Measurements from ENCODE around the gene LRRC71. TPM values are rescaled to one million over a fixed set of nuclear protein-coding genes. Genes with fewer than 3 reads are reported as not detected.

Gene LRRC71
- total and polyA plus RNA-seq, 2 of the 8 experiments (the other 6 are each of a cell fraction or from before 2014, with no cell fraction given), result 0.05 TPM; not detected in 1

DNA sequence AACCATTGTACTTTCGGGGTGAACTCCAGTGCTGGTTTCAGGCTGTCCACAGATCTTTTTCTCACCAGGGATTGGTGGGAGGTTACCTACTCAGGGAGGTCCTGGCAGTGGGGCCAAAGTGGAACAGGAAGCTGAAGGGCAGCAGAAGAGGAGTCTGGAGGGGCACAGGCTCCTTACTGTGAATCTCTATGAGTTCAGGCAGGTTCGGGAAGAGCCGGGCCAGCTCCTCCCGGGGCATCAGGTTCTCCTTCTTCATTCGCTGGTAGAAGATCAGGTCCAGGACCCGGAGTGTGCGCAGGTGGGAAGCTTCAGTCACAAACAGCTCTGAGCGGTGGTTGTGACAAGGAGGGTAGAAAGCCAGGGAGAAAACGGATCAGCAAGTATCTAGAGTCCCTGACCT, 26.7 kb downstream of the LRRC71 start:
- POLR2A ChIA-PET (ENCODE audit: partially characterized antibody), result interaction anchor here (1.2 kb wide), 1 partner anchor 14 kb away, joined by 3 read pairs; no protein-coding TSS in a partner anchor
- H3K56ac ChIP-seq (replicated peaks; ENCODE audit: insufficient read length, low read depth, low read length), result no peak overlapping the region
- no peak overlapping the region for H2BK20ac ChIP-seq (ENCODE audit: low read length)
- H3K27ac ChIP-seq (ENCODE audit: low read depth, low read length), result no peak overlapping the region
- no peaks in the 10 kb centered on the region for H3K9me3 ChIP-seq (ENCODE audit: insufficient read depth in 2 of 2, low read depth in 1 of 2, low read length in 1 of 2)
- H3K4ac ChIP-seq (replicated peaks; ENCODE audit: insufficient read length, low read depth, low read length), result no peak overlapping the region
- no peaks in the 10 kb centered on the region for H3K23me2 ChIP-seq (ENCODE audit: low read depth, low read length)
- H2AFZ ChIP-seq (ENCODE audit: low read length), result no peak overlapping the region
- WGBS, 2 experiments (ENCODE audit: extremely low coverage in 1 of 2, insufficient coverage in 1 of 2, insufficient read length in 1 of 2, insufficient replicate concordance in 2 of 2, low coverage in 1 of 2, low lambda C conversion rate in 2 of 2, missing lambda C conversion rate in 1 of 2), result 97% methylated on average over 9 of the region's 9 CpGs; no CpG with 5 or more reads in 1 of the 2 experiments
- H2AK5ac ChIP-seq (ENCODE audit: low read depth, low read length), result no peak overlapping the region
- H3K18ac ChIP-seq (ENCODE audit: extremely low read depth, low read length), result no peak overlapping the region
- H3K23ac ChIP-seq (ENCODE audit: insufficient read length), result no peak overlapping the region
- H3K4me1 ChIP-seq (replicated peaks in 1 of 4; ENCODE audit: control insufficient read depth in 3 of 4, insufficient read depth in 4 of 4, low read length in 3 of 4), result no peaks in the 10 kb centered on the region
- no peak overlapping the region for H3K9ac ChIP-seq (replicated peaks in 1 of 4; ENCODE audit: extremely low read depth in 1 of 4, low read depth in 3 of 4, low read length in 3 of 4)
- no peak overlapping the region for H3K4me2 ChIP-seq (ENCODE audit: insufficient read depth in 1 of 2, low read depth in 2 of 2, low read length in 2 of 2)
- no peaks in the 10 kb centered on the region for H3K79me2 ChIP-seq (ENCODE audit: control insufficient read depth in 1 of 2, insufficient read depth in 2 of 2, low read length in 2 of 2)
- H4K8ac ChIP-seq (ENCODE audit: extremely low read depth, insufficient read depth, low read length), result no peak overlapping the region; the same call in 1 of the 2 replicates
- H2BK5ac ChIP-seq (ENCODE audit: low read depth, low read length), result no peak overlapping the region
- no peak for DNase-seq (ENCODE audit: low read depth in 1 of 2, low spot score in 2 of 2)
- no peak overlapping the region for H2BK12ac ChIP-seq (ENCODE audit: low read depth, low read length)
- no peak overlapping the region for H4K5ac ChIP-seq (ENCODE audit: insufficient read length, low read depth, low read length)
- CTCF ChIA-PET (ENCODE audit: partially characterized antibody), result interaction anchor here (0.8 to 4.1 kb wide), 11 partner anchors 9 to 127 kb away, joined by 3 to 25 read pairs (median 4); no protein-coding TSS in a partner anchor
- H3K14ac ChIP-seq (ENCODE audit: insufficient read length), result no peak overlapping the region
- no peaks in the 10 kb centered on the region for H3K27me3 ChIP-seq (replicated peaks in 1 of 4; ENCODE audit: control insufficient read depth in 3 of 4, extremely low read depth in 1 of 4, insufficient read depth in 3 of 4, low read length in 3 of 4)
- peaks cover 28 to 80% (median 49%) of the 10 kb centered on the region in 4 experiments for H3K36me3 ChIP-seq (ENCODE audit: control insufficient read depth in 2 of 4, insufficient read depth in 4 of 4, low read length in 3 of 4)
- FAIRE-seq, result no peak
- H2BK120ac ChIP-seq (replicated peaks; ENCODE audit: low read depth, low read length), result no peak overlapping the region
- H3K4me3 ChIP-seq (ENCODE audit: extremely low read depth in 1 of 4, insufficient read depth in 2 of 4, low read depth in 3 of 4, low read length in 4 of 4), result no peak overlapping the region
- H3K79me1 ChIP-seq (ENCODE audit: low read depth, low read length), result peaks cover 2% of the 10 kb centered on the region
- no peak overlapping the region for H2BK15ac ChIP-seq (ENCODE audit: low read length)
- no peak overlapping the region for H4K91ac ChIP-seq (replicated peaks; ENCODE audit: insufficient read length, low read length)
- peaks cover 10 to 12% of the 10 kb centered on the region in 2 experiments for H4K20me1 ChIP-seq (replicated peaks in 1 of 2; ENCODE audit: control insufficient read depth in 1 of 2, insufficient read depth in 2 of 2, low read length in 2 of 2)
- no peak for TF ChIP-seq SP4 (IDR thresholded peaks at IDR 0.05; ENCODE audit: low read length)
- no peak for TF ChIP-seq CEBPB (IDR thresholded peaks at IDR 0.05; ENCODE audit: low read depth, low read length)
- TF ChIP-seq SAP30 (IDR thresholded peaks at IDR 0.05; ENCODE audit: insufficient read depth, insufficient replicate concordance, low read length), result no peak
- no peak for TF ChIP-seq BCL11A (IDR thresholded peaks at IDR 0.05; ENCODE audit: low read depth in 2 of 2, low read length in 2 of 2)
- TF ChIP-seq TCF12 (IDR thresholded peaks at IDR 0.05; ENCODE audit: low read depth, low read length), result no peak
- no peak for TF ChIP-seq SRF (IDR thresholded peaks at IDR 0.05; ENCODE audit: low read depth, low read length)
- no peak for TF ChIP-seq SIRT6 (IDR thresholded peaks at IDR 0.05; ENCODE audit: low read length)
- TF ChIP-seq, protein P1, sequence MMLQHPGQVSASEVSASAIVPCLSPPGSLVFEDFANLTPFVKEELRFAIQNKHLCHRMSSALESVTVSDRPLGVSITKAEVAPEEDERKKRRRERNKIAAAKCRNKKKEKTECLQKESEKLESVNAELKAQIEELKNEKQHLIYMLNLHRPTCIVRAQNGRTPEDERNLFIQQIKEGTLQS (IDR thresholded peaks at IDR 0.05; ENCODE audit: insufficient read depth, low read depth, low read length), result no peak
- no peak for TF ChIP-seq HDAC6 (IDR thresholded peaks at IDR 0.05; ENCODE audit: low read depth, low read length)
- TF ChIP-seq KDM4A (IDR thresholded peaks at IDR 0.05; ENCODE audit: low read depth, low read length, severe bottlenecking), result no peak
- no peak for TF ChIP-seq POLR2A (IDR thresholded peaks at IDR 0.05; ENCODE audit: control extremely low read depth in 1 of 2, low read depth in 2 of 2, low read length in 2 of 2)
- TF ChIP-seq ZNF274 (IDR thresholded peaks at IDR 0.05; ENCODE audit: borderline replicate concordance, extremely low read depth, low read length), result no peak
- TF ChIP-seq TEAD4 (IDR thresholded peaks at IDR 0.05; ENCODE audit: low read depth, low read length), result no peak
- no peak for TF ChIP-seq CHD2 (IDR thresholded peaks at IDR 0.05; ENCODE audit: low read length)
- no peak for TF ChIP-seq RFX5 (IDR thresholded peaks at IDR 0.05; ENCODE audit: borderline replicate concordance, low read depth, low read length)
- TF ChIP-seq TBP (IDR thresholded peaks at IDR 0.05; ENCODE audit: low read depth, low read length), result no peak
